Type B pancreatic cell (in vitro differentiated cells): Measurements from ENCODE around the gene LIMK2. TPM values are rescaled to one million over a fixed set of nuclear protein-coding genes. Genes with fewer than 3 reads are reported as not detected.

Experiments
- DNase-seq: peaks from one replicate; pipeline ENCODE4 v3.0.0; 2021; ENCODE audit warnings: mixed read lengths; ENCODE audit not compliant: unreplicated experiment; ENCODE audit errors: extremely low spot score
- H3K27ac Mint-ChIP-seq: 2 replicates; pipeline ENCODE4 v1.8.0; 2021; ENCODE audit warnings: mild to moderate bottlenecking, mixed read lengths
- H3K27me3 Mint-ChIP-seq: 2 replicates; pipeline ENCODE4 v1.8.0; 2021; ENCODE audit warnings: mixed read lengths
- H3K36me3 Mint-ChIP-seq: 2 replicates; pipeline ENCODE4 v1.8.0; 2021; ENCODE audit warnings: mixed read lengths
- H3K4me1 Mint-ChIP-seq: one replicate; pipeline ENCODE4 v1.8.0; 2021; ENCODE audit warnings: mixed read lengths; ENCODE audit not compliant: unreplicated experiment
- H3K4me3 Mint-ChIP-seq: 2 replicates; pipeline ENCODE4 v1.8.0; 2021; ENCODE audit warnings: mild to moderate bottlenecking, mixed read lengths
- H3K9me3 Mint-ChIP-seq: 2 replicates; pipeline ENCODE4 v1.8.0; 2021; ENCODE audit warnings: mixed read lengths
- CTCF ChIP-seq: fragments of 200-600 bp; sonication (generic); conservative IDR thresholded peaks from 2 replicates; pipeline ENCODE4 v1.5.0; 2021; ENCODE audit warnings: antibody characterized with exemption, mild to moderate bottlenecking
- total RNA-seq: library from RNA; stranded (reverse); gene quantifications from 2 replicates; pipeline ENCODE4 v1.2.1, GENCODE V29; 2021; ENCODE audit warnings: low replicate concordance

Gene LIMK2
- total RNA-seq, 1 donor from 2014 or later: 46.6 TPM

- H3K9me3 Mint-ChIP-seq: no peaks in the 10 kb centered on the region
- H3K27ac Mint-ChIP-seq: no peak overlapping the region
Measured at GRCh38 chr22:31286360-31287255, 74.5 kb downstream of the LIMK2 start.

GRCh38 chr22:31287818-31288495 is 75.9 kb downstream of the LIMK2 start:
- Mint-ChIP-seq H3K27ac (no peak overlapping the region), H3K36me3 (peaks cover 4% of the 10 kb centered on the region), H3K27me3 (no peaks in the 10 kb centered on the region), H3K9me3 (no peaks in the 10 kb centered on the region), H3K4me1 (peaks cover 32% of the 10 kb centered on the region), H3K4me3 (no peak overlapping the region)
- no peak for TF ChIP-seq CTCF
- DNase-seq: no peak

More at GRCh38 chr22:31286360-31287255, 74.5 kb downstream of the LIMK2 start:
- Mint-ChIP-seq H3K27me3 (no peaks in the 10 kb centered on the region), H3K36me3 (peaks cover 4% of the 10 kb centered on the region), H3K4me1 (peaks cover 22% of the 10 kb centered on the region), H3K4me3 (no peak overlapping the region)
- TF ChIP-seq CTCF: no peak
- DNase-seq: no peak

- Mint-ChIP-seq H3K4me3 (no peak overlapping the region), H3K27me3 (no peaks in the 10 kb centered on the region), H3K9me3 (no peaks in the 10 kb centered on the region), H3K27ac (no peak overlapping the region), H3K36me3 (peaks cover 4% of the 10 kb centered on the region), H3K4me1 (peaks cover 32% of the 10 kb centered on the region)
- DNase-seq: no peak
- TF ChIP-seq CTCF: no peak
Measured at GRCh38 chr22:31288496-31289240, 76.6 kb downstream of the LIMK2 start.

- H3K4me1 Mint-ChIP-seq: peaks cover 32% of the 10 kb centered on the region
- H3K4me3 Mint-ChIP-seq: no peak overlapping the region
- H3K27me3 Mint-ChIP-seq: no peaks in the 10 kb centered on the region
- no peak for TF ChIP-seq CTCF
- no peak for DNase-seq
- H3K36me3 Mint-ChIP-seq: peaks cover 4% of the 10 kb centered on the region
- no peaks in the 10 kb centered on the region for H3K9me3 Mint-ChIP-seq
- no peak overlapping the region for H3K27ac Mint-ChIP-seq
Measured at GRCh38 chr22:31289344-31289743, 77.2 kb downstream of the LIMK2 start.
